ENCODE results near the gene ANKRD18B. TPM values are rescaled to one million over a fixed set of nuclear protein-coding genes. Genes with fewer than 3 reads are reported as not detected.
A peak's percentile ranks its signal among the peaks of the same experiment; 100 is the strongest.

ANKRD18B gene
- total and polyA plus RNA-seq, 9 of the 15 experiments (the other 6 are each of a cell fraction or from before 2014, with no cell fraction given) = 0.43 to 12.6 (median 1.8) TPM

DNA sequence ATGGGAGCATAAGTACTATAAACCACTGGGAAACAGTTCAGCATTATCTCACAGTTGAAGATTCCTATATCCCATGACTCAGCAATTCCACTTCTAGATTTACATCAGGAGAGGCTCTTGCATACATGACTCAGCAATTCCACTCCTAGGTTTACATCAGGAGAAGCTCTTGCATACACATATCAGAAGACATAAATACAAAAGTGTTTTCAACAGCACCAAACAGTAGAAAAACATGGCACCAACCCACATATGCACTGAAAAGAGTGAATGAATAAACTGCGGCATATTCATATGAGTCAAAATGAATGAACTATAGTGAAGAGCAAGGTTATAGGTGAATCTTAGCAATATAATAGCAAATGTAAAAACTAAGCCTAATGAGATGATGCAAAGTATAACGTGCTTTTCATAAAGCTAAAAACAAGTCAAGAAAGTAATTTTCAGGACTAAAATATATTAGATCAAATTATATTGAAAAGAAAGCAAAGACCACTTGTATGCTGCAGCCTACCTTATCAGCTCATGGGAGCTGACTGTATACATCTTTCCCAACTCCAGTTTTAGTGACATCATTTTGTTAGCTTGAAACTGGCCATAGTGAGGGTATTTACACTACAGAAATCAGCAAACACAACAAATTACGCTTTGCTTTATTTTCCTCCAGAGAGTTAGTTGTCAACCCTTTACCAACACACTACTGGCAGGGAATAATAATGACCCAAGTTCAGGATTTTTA is 95.8 kb downstream of the ANKRD18B start (continued):
- TF ChIP-seq ZNF197 (CRISPR knock-in tag; IDR thresholded peaks at IDR 0.05; ENCODE audit: low read depth) = no peak
- no peak for TF ChIP-seq BDP1 (IDR thresholded peaks at IDR 0.05; ENCODE audit: insufficient read depth, insufficient read length)
- TF ChIP-seq ZSCAN29 (IDR thresholded peaks at IDR 0.05) = no peak
- TF ChIP-seq, protein P1, sequence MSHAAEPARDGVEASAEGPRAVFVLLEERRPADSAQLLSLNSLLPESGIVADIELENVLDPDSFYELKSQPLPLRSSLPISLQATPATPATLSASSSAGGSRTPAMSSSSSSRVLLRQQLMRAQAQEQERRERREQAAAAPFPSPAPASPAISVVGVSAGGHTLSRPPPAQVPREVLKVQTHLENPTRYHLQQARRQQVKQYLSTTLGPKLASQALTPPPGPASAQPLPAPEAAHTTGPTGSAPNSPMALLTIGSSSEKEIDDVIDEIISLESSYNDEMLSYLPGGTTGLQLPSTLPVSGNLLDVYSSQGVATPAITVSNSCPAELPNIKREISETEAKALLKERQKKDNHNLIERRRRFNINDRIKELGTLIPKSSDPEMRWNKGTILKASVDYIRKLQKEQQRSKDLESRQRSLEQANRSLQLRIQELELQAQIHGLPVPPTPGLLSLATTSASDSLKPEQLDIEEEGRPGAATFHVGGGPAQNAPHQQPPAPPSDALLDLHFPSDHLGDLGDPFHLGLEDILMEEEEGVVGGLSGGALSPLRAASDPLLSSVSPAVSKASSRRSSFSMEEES (CRISPR knock-in tag; IDR thresholded peaks at IDR 0.05) = no peak
- TF ChIP-seq CBFA2T3 (IDR thresholded peaks at IDR 0.05) = peak; percentile 56
- no peak for TF ChIP-seq NFIX (CRISPR knock-in tag; IDR thresholded peaks at IDR 0.05; ENCODE audit: low read depth)
- no peak for TF ChIP-seq ZNF324 (CRISPR knock-in tag; IDR thresholded peaks at IDR 0.05)
- TF ChIP-seq, protein P2, sequence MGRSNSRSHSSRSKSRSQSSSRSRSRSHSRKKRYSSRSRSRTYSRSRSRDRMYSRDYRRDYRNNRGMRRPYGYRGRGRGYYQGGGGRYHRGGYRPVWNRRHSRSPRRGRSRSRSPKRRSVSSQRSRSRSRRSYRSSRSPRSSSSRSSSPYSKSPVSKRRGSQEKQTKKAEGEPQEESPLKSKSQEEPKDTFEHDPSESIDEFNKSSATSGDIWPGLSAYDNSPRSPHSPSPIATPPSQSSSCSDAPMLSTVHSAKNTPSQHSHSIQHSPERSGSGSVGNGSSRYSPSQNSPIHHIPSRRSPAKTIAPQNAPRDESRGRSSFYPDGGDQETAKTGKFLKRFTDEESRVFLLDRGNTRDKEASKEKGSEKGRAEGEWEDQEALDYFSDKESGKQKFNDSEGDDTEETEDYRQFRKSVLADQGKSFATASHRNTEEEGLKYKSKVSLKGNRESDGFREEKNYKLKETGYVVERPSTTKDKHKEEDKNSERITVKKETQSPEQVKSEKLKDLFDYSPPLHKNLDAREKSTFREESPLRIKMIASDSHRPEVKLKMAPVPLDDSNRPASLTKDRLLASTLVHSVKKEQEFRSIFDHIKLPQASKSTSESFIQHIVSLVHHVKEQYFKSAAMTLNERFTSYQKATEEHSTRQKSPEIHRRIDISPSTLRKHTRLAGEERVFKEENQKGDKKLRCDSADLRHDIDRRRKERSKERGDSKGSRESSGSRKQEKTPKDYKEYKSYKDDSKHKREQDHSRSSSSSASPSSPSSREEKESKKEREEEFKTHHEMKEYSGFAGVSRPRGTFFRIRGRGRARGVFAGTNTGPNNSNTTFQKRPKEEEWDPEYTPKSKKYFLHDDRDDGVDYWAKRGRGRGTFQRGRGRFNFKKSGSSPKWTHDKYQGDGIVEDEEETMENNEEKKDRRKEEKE (IDR thresholded peaks at IDR 0.05; ENCODE audit: borderline replicate concordance in 1 of 2, control insufficient read depth in 1 of 2, low read depth in 2 of 2, low read length in 1 of 2) = no peak
- TF ChIP-seq ZFPM2 (CRISPR knock-in tag; IDR thresholded peaks at IDR 0.05) = no peak
- no peak for TF ChIP-seq KAT2B (IDR thresholded peaks at IDR 0.05; ENCODE audit: low read depth, low read length)
- TF ChIP-seq, protein P3, sequence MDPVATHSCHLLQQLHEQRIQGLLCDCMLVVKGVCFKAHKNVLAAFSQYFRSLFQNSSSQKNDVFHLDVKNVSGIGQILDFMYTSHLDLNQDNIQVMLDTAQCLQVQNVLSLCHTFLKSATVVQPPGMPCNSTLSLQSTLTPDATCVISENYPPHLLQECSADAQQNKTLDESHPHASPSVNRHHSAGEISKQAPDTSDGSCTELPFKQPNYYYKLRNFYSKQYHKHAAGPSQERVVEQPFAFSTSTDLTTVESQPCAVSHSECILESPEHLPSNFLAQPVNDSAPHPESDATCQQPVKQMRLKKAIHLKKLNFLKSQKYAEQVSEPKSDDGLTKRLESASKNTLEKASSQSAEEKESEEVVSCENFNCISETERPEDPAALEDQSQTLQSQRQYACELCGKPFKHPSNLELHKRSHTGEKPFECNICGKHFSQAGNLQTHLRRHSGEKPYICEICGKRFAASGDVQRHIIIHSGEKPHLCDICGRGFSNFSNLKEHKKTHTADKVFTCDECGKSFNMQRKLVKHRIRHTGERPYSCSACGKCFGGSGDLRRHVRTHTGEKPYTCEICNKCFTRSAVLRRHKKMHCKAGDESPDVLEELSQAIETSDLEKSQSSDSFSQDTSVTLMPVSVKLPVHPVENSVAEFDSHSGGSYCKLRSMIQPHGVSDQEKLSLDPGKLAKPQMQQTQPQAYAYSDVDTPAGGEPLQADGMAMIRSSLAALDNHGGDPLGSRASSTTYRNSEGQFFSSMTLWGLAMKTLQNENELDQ (CRISPR knock-in tag; IDR thresholded peaks at IDR 0.05; ENCODE audit: borderline replicate concordance) = no peak
- TF ChIP-seq ATF7 (IDR thresholded peaks at IDR 0.05) = peak; percentile 44; the same call in 1 of the 2 replicates
- TF ChIP-seq, protein P4, sequence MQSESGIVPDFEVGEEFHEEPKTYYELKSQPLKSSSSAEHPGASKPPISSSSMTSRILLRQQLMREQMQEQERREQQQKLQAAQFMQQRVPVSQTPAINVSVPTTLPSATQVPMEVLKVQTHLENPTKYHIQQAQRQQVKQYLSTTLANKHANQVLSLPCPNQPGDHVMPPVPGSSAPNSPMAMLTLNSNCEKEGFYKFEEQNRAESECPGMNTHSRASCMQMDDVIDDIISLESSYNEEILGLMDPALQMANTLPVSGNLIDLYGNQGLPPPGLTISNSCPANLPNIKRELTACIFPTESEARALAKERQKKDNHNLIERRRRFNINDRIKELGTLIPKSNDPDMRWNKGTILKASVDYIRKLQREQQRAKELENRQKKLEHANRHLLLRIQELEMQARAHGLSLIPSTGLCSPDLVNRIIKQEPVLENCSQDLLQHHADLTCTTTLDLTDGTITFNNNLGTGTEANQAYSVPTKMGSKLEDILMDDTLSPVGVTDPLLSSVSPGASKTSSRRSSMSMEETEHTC (IDR thresholded peaks at IDR 0.05) = no peak
- TF ChIP-seq YBX1 (IDR thresholded peaks at IDR 0.05) = no peak
- TF ChIP-seq TEAD4 (IDR thresholded peaks at IDR 0.05; ENCODE audit: low read length) = 0 out of 2 replicates have a peak, but pooled peaks have one; percentile 25
- no peak for TF ChIP-seq TEAD4 (CRISPR knock-in tag; IDR thresholded peaks at IDR 0.05; ENCODE audit: borderline replicate concordance)
